Neutrophil (primary cell): ENCODE results near the gene SPATA17.

ENCODE experiments used
- H3K27ac ChIP-seq: fragments of 200-600 bp; sonication (generic); 2 replicates; pipeline ENCODE4 v1.5.1; 2016; ENCODE audit warnings: mild to moderate bottlenecking, moderate library complexity
- H3K27me3 ChIP-seq: fragments of 200-600 bp; sonication (generic); 2 replicates; pipeline ENCODE4 v1.6.0; 2016; ENCODE audit warnings: mild to moderate bottlenecking
- H3K36me3 ChIP-seq: fragments of 200-600 bp; sonication (generic); 2 replicates; pipeline ENCODE4 v1.5.1; 2017
- H3K4me1 ChIP-seq, 2 experiments: fragments of 200-600 bp in 1 of 2; sonication (generic) in 1 of 2; 1 replicate in 1 of 2; 2 replicates in 1 of 2; pipeline versions ENCODE4 v1.5.1 to v1.6.1; 2013 to 2016; ENCODE audit warnings: low read depth in 1 of 2, low read length in 1 of 2, mild to moderate bottlenecking in 1 of 2, moderate library complexity in 1 of 2; ENCODE audit not compliant: control insufficient read depth in 1 of 2, insufficient read depth in 1 of 2
- H3K4me3 ChIP-seq, 2 experiments: fragments of 200-600 bp in 1 of 2; sonication (generic) in 1 of 2; 1 replicate in 1 of 2; 2 replicates in 1 of 2; pipeline ENCODE4 v1.5.1; 2013 to 2016; ENCODE audit warnings: low read depth in 1 of 2, low read length in 1 of 2, mild to moderate bottlenecking in 1 of 2, moderate library complexity in 1 of 2
- H3K9me3 ChIP-seq: fragments of 200-600 bp; sonication (generic); 2 replicates; pipeline ENCODE4 v1.5.1; 2016
- CTCF ChIP-seq: fragments of 200-600 bp; sonication (generic); IDR thresholded peaks from 2 replicates; pipeline ENCODE4 v1.5.1; 2016; ENCODE audit warnings: antibody characterized with exemption

Gene SPATA17

DNA sequence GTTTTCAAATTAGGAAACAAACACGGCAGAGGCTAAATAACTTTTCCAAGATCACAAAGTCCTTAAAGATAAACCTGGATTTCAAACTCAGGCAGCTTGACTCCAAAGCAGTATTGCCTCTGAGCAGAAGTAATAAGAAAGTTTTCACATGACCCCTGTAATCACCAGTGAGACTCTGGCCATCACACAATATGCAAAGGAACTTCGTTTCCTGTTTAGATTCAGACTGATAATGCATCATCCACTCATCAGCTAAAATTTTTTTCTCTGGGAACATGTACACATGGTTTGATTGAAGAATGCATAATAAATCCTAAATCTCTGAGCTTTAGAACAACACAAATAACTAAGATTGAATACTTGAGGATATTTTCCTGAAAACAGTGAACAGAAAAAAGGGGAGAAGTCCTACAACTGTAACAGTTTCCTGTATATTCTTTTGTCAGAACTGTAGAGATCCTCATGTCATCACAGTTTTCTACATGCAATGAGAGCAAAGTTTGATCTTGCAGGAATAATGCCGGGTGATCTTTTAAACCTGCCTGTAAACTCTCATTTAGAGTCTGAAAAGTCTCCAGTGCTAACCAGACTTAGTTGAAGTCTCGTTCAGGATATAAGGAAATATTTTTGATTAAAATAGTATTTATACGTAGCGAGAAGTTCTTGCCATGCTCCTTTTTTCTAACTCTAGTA, 225.3 kb downstream of the SPATA17 start:
- Histone ChIP-seq H3K9me3 (no peaks in the 10 kb centered on the region), H3K27me3 (no peaks in the 10 kb centered on the region), H3K4me3 (no peak overlapping the region), H3K27ac (no peak overlapping the region), H3K36me3 (no peaks in the 10 kb centered on the region), H3K4me1 (no peaks in the 10 kb centered on the region)
- no peak for TF ChIP-seq CTCF

DNA sequence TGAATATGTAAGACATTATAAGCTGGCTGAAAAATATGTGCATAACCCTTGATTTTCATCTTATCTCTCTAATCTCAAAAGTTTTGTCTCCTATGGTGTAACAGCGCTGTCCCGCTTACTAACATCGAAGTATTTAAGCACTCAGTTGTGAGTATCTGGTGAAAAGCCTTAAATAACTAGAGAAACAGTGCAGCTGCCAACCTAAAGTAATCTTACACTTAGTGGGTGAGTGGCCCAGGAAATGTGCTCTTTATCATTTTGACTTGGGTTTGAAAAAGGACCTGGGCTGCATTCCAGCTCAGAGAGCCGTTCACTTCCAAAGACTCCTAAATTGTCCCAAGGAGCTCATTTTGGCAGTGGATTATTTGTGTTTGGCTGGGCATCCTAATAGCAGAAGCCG, 225.9 kb downstream of the SPATA17 start:
- H3K27ac ChIP-seq, result no peak overlapping the region
- H3K27me3 ChIP-seq, result no peaks in the 10 kb centered on the region
- H3K4me1 ChIP-seq, result no peaks in the 10 kb centered on the region

GRCh38 chr1:217861658-217862057, 230.5 kb downstream of the SPATA17 start:
- no peaks in the 10 kb centered on the region for H3K4me1 ChIP-seq
- no peak overlapping the region for H3K4me3 ChIP-seq
- H3K36me3 ChIP-seq, result no peaks in the 10 kb centered on the region
- H3K27me3 ChIP-seq, result no peaks in the 10 kb centered on the region
- H3K27ac ChIP-seq, result no peak overlapping the region
- no peak for TF ChIP-seq CTCF
- H3K9me3 ChIP-seq, result no peaks in the 10 kb centered on the region

More for the DNA sequence above, 225.9 kb downstream of the SPATA17 start:
- TF ChIP-seq CTCF, result no peak
- no peaks in the 10 kb centered on the region for H3K36me3 ChIP-seq
- H3K4me3 ChIP-seq, result no peak overlapping the region
- no peaks in the 10 kb centered on the region for H3K9me3 ChIP-seq

DNA sequence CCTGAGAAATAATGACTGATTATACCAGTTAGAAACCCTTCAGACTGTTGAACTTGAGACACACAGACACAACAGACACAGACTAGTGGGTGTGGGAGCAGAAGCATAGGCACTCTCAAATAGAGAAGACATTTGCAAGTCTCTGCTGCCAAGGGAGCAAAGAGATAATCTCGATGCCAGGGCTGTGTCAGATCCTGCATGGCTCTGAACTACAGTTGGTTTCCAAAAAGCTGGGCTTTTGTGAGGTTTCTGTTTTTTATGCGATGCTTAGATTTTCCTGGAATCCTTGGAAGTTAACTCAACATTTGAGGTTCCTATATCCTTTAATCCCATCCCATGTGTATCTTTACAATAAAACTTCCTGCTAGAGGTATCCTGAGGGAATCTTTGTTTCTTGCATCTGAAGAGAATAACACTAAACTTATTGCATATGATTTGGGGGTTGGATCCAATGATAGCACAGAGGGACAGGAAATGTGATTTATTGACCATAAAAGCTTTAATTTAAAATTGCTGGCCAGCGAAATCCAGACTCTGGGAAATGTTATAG, 236.4 kb downstream of the SPATA17 start:
- Histone ChIP-seq H3K4me1 (no peaks in the 10 kb centered on the region), H3K4me3 (no peak overlapping the region), H3K27me3 (no peaks in the 10 kb centered on the region), H3K9me3 (no peaks in the 10 kb centered on the region), H3K36me3 (no peaks in the 10 kb centered on the region), H3K27ac (no peak overlapping the region)
- no peak for TF ChIP-seq CTCF

DNA sequence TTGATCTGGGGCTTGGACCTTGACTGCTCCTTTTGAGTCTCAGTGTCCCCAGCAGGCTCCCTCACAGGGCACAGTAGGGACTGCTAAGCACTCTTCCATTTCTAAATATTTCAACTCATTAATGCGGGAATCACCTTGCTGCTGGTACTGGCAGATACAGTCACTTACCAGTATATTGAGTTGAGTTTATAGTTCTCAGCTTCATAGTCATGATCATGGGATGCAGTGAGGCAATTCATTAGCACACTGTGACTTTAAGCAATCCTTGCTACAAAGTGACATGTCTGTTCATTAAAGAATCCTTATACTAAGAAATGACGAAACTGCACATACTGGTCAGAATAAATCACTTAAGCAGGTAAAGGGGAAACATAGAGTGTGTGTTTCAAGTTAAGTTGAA, 240.8 kb downstream of the SPATA17 start:
- no peaks in the 10 kb centered on the region for H3K4me1 ChIP-seq
- H3K27me3 ChIP-seq, result no peaks in the 10 kb centered on the region
- TF ChIP-seq CTCF, result no peak
- no peaks in the 10 kb centered on the region for H3K9me3 ChIP-seq
- no peak overlapping the region for H3K4me3 ChIP-seq
- no peaks in the 10 kb centered on the region for H3K36me3 ChIP-seq
- H3K27ac ChIP-seq, result no peak overlapping the region
